A673 (cell line): ENCODE data around the gene BPIFB2. TPM values are rescaled to one million over a fixed set of nuclear protein-coding genes. Genes with fewer than 3 reads are reported as not detected.

Experiments used
- BruUV-seq: library from RNA; stranded (reverse); fragments of 400-500 nt; replicated peaks from 2 replicates; lab custom pipeline; 2021; lab: Mats Ljungman, UMichigan
- CTCF ChIA-PET: fragments of 300-600 bp; sonication (Branson Sonifier 250); formaldehyde crosslinking; loops from one replicate; lab custom pipeline; 2022; ENCODE audit warnings: antibody characterized with exemption; lab: Charles Lee
- POLR2A ChIA-PET: fragments of 300-600 bp; sonication (Branson Sonifier 250); formaldehyde crosslinking; loops from one replicate; lab custom pipeline; 2022; ENCODE audit warnings: antibody characterized with exemption; ENCODE audit not compliant: low non-redundant PET; lab: Charles Lee
- DNase-seq: peaks from one replicate; pipeline ENCODE4 v3.0.0-alpha.2; 2015; ENCODE audit warnings: low spot score
- H3K27ac ChIP-seq: fragments of 200-600 bp; sonication (generic); 2 replicates; pipeline ENCODE4 v1.5.1; 2016; ENCODE audit warnings: mixed run types, low read depth, mild to moderate bottlenecking, mixed read lengths, antibody characterized with exemption, low read length; ENCODE audit not compliant: poor library complexity, severe bottlenecking
- H3K27me3 ChIP-seq: fragments of 200-600 bp; sonication (generic); replicated peaks from 2 replicates; pipeline ENCODE4 v1.6.1; 2017; ENCODE audit warnings: mixed run types, low read depth, mild to moderate bottlenecking, mixed read lengths, antibody characterized with exemption, low read length; ENCODE audit not compliant: insufficient read depth, poor library complexity
- H3K36me3 ChIP-seq: fragments of 200-600 bp; sonication (generic); 2 replicates; pipeline ENCODE4 v1.6.1; 2016; ENCODE audit warnings: mixed run types, mild to moderate bottlenecking, mixed read lengths, antibody characterized with exemption, low read length; ENCODE audit not compliant: insufficient read depth, poor library complexity, severe bottlenecking
- H3K4me1 ChIP-seq: fragments of 200-600 bp; sonication (generic); 2 replicates; pipeline ENCODE4 v1.6.1; 2017; ENCODE audit warnings: mixed run types, mild to moderate bottlenecking, mixed read lengths, antibody characterized with exemption, low read length; ENCODE audit not compliant: insufficient read depth, poor library complexity, severe bottlenecking
- H3K4me3 ChIP-seq: fragments of 200-600 bp; sonication (generic); 2 replicates; pipeline ENCODE4 v1.5.1; 2016; ENCODE audit warnings: low read depth, mixed run types, mild to moderate bottlenecking, mixed read lengths, low read length; ENCODE audit not compliant: poor library complexity, severe bottlenecking
- H3K9me3 ChIP-seq: fragments of 200-600 bp; sonication (generic); 2 replicates; pipeline ENCODE4 v1.6.1; 2016; ENCODE audit warnings: mixed run types, low read depth, mild to moderate bottlenecking, mixed read lengths, antibody characterized with exemption, low read length; ENCODE audit not compliant: poor library complexity, severe bottlenecking
- EZH2 ChIP-seq: fragments of 200-600 bp; sonication (generic); IDR thresholded peaks from 2 replicates; pipeline ENCODE4 v1.6.1; 2017; ENCODE audit warnings: borderline replicate concordance, low read depth, mild to moderate bottlenecking, mixed read lengths, antibody characterized with exemption, low read length; ENCODE audit not compliant: poor library complexity, severe bottlenecking
- intact Hi-C: fragments of 100-400 bp; cut with micrococcal nuclease; formaldehyde crosslinking; loops from one replicate; pipeline ENCODE4 v1.10.0; 2022; ENCODE audit not compliant: unreplicated experiment
- total RNA-seq: library from RNA; stranded (reverse); gene quantifications from 2 replicates; pipeline ENCODE4 v1.2.3, GENCODE V29; 2021
- TF ChIP-seq, protein P1 (sequence below): fragments of 300-800, 200-600 bp; sonication (generic); conservative IDR thresholded peaks from 2 replicates; pipeline ENCODE4 v1.5.1; 2017; ENCODE audit warnings: low read depth, mild to moderate bottlenecking, antibody characterized with exemption, low read length, moderate library complexity, mixed read lengths

BPIFB2 gene
- total RNA-seq, 1 experiment from 2014 or later = not detected

- BruUV-seq = no TSS peak
- POLR2A ChIA-PET = no interaction called here
- no peak for DNase-seq
Measured at GRCh38 chr20:33072362-33072761, 64.9 kb downstream of the BPIFB2 start.

DNA sequence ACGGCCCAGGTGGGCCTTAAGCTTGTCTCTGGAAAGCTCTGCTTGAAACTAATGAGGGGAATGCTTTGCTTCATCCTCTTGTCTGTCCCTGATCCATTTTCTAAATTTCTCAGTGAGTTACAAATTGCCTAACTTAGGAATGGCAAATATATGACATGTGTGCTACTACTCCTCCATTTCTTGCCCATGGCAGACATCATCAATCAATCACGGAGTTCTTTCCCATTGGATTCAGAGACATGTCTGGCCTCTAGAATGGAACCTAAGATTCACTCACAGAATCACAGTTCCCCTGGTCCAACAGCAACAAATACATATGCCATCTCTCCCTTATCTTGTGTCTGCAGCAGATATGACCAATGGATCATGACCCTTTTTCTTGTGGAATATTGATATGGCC lies 65.3 kb downstream of the BPIFB2 start:
- Histone ChIP-seq H3K36me3 (no peaks in the 10 kb centered on the region), H3K4me1 (no peaks in the 10 kb centered on the region), H3K4me3 (no peak overlapping the region), H3K27me3 (peaks cover 12% of the 10 kb centered on the region), H3K9me3 (no peaks in the 10 kb centered on the region), H3K27ac (no peak overlapping the region)
- no TSS peak for BruUV-seq
- ChIA-PET POLR2A (no interaction called here), CTCF (no interaction called here)
- TF ChIP-seq EZH2 = no peak
- no peak for DNase-seq
- intact Hi-C loops = no loop called here

More at GRCh38 chr20:33072362-33072761, 64.9 kb downstream of the BPIFB2 start:
- intact Hi-C loops = no loop called here
- no peaks in the 10 kb centered on the region for H3K36me3 ChIP-seq
- H3K4me3 ChIP-seq = no peak overlapping the region
- no peak for TF ChIP-seq EZH2
- TF ChIP-seq, protein P1, sequence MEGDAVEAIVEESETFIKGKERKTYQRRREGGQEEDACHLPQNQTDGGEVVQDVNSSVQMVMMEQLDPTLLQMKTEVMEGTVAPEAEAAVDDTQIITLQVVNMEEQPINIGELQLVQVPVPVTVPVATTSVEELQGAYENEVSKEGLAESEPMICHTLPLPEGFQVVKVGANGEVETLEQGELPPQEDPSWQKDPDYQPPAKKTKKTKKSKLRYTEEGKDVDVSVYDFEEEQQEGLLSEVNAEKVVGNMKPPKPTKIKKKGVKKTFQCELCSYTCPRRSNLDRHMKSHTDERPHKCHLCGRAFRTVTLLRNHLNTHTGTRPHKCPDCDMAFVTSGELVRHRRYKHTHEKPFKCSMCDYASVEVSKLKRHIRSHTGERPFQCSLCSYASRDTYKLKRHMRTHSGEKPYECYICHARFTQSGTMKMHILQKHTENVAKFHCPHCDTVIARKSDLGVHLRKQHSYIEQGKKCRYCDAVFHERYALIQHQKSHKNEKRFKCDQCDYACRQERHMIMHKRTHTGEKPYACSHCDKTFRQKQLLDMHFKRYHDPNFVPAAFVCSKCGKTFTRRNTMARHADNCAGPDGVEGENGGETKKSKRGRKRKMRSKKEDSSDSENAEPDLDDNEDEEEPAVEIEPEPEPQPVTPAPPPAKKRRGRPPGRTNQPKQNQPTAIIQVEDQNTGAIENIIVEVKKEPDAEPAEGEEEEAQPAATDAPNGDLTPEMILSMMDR = no peak
- no peaks in the 10 kb centered on the region for H3K9me3 ChIP-seq
- peaks cover 12% of the 10 kb centered on the region for H3K27me3 ChIP-seq
- H3K27ac ChIP-seq = no peak overlapping the region
- no peaks in the 10 kb centered on the region for H3K4me1 ChIP-seq
- CTCF ChIA-PET = no interaction called here

Other genes starting within 250 kb of the BPIFB2 start
- gene DNMT3B, start 245.3 kb upstream of the BPIFB2 start, total RNA-seq = 3.8 and 5.7 TPM in 2 replicates
- 183 and 201 TPM in 2 replicates for gene MAPRE1, start 187.8 kb upstream of the BPIFB2 start, total RNA-seq
- 0.13 TPM in 1 of 2 replicates, not detected in the other for gene EFCAB8, start 148.8 kb upstream of the BPIFB2 start, total RNA-seq
- not detected in 2 replicates for gene SUN5, start 3.3 kb upstream of the BPIFB2 start, total RNA-seq
- not detected in 2 replicates for gene BPIFB6, start 23.9 kb downstream of the BPIFB2 start, total RNA-seq
- gene BPIFB3, start 46.2 kb downstream of the BPIFB2 start, total RNA-seq = not detected in 2 replicates
- gene BPIFB4, start 71.9 kb downstream of the BPIFB2 start, total RNA-seq = not detected in 2 replicates
- not detected in 2 replicates for gene BPIFA2, start 160.5 kb downstream of the BPIFB2 start, total RNA-seq
- gene BPIFA3, start 209.6 kb downstream of the BPIFB2 start, total RNA-seq = not detected in 2 replicates
- not detected in 2 replicates for gene BPIFA1, start 228.3 kb downstream of the BPIFB2 start, total RNA-seq